Stimulated activated CD8-positive, alpha-beta memory T cell treated with anti-CD3 and anti-CD28 coated beads, Interleukin-15, amount 100 ng/mL, for 4 hours (primary cell): ENCODE measurements around the gene WNK4.

Experiments
- DNase-seq, 2 donors: peaks; one replicate each; pipeline ENCODE4 v3.0.0-alpha.2; 2020; ENCODE audit warnings: low read depth in 2 of 2

Gene WNK4

DNA sequence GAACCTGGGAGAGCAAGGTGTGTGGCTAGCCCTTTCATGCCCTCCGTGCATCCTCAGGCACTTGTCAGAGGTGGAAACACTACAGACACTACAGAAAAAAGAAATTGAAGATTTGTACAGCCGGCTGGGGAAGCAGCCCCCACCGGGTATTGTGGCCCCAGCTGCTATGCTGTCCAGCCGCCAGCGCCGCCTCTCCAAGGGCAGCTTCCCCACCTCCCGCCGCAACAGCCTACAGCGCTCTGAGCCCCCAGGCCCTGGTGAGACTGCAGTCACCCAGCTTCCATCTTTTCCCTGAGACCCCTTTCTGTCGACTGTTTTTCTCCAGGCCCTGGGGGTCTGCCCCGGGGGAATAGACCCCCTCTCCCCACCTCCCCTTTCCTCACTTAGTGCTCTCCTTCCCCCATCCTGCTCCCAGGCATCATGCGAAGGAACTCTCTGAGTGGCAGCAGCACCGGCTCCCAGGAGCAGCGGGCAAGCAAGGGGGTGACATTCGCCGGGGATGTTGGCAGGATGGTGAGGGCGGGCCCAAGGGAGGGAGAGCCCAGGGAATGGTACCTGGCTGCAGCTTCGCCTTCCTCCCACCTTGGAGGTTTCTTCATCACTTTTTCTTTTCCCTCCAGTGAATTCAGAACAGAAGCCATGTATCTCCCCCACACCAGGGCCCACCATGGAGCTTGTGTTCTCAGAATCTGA is 15.8 kb downstream of the WNK4 start:
- DNase-seq, result no peak

DNA sequence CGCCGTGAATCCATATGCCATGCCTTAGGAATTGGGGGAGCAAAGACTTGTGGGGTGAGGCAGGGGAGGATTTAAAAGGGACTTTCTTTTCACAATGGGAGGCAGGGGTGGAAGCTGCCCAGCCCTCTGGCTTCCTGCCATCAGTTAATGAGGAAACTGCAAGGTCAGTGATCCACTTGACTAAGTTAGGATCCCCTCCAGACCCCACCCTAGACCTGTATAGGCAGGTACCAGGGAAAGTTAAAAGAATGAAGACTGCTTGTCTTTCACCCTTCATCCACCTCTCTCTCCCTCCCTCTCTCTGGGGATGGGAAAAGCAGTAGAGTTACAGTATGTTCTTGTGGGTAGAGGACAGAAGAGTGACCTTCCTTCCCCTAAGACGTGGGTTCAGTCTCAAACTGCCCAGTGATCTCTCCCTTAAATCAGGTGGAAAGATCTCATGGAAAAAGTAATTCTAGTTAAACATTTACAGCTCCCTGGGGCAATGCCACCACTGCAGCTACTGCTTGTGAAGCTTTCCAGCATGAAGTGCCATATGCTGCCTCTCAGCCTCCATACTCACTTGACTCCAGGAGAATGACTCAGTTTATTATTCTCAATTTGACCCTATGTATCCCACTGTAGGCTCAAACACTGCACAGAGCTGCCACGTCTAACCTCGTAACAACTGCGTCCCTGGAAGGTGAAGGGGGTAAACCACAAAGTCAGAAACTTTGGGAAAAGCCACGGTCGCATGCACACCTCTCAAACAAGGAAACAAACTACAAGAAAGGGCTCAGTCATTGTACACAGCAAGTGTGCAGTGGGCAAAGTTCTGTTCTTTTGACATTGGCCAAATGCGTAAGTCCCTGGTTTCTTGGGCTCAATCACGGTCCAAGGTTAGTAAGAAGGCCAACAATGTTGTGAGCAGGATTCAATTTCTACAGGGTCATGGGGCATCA is 16.9 kb downstream of the WNK4 start:
- DNase-seq, result no peak

GRCh38 chr17:42798011-42798382 is 17.6 kb downstream of the WNK4 start:
- no peak for DNase-seq

GRCh38 chr17:42798383-42799380 is 18.3 kb downstream of the WNK4 start, which contains the start of the genes CNTD1 and COA3:
CNTD1 (plus strand) TSS chr17:42798861; CDS start chr17:42799068, 207 bp downstream.
COA3 (minus strand) TSS chr17:42798704; CDS start chr17:42798681, 23 bp downstream.
- peak; percentile 50 to 52 for DNase-seq

DNA sequence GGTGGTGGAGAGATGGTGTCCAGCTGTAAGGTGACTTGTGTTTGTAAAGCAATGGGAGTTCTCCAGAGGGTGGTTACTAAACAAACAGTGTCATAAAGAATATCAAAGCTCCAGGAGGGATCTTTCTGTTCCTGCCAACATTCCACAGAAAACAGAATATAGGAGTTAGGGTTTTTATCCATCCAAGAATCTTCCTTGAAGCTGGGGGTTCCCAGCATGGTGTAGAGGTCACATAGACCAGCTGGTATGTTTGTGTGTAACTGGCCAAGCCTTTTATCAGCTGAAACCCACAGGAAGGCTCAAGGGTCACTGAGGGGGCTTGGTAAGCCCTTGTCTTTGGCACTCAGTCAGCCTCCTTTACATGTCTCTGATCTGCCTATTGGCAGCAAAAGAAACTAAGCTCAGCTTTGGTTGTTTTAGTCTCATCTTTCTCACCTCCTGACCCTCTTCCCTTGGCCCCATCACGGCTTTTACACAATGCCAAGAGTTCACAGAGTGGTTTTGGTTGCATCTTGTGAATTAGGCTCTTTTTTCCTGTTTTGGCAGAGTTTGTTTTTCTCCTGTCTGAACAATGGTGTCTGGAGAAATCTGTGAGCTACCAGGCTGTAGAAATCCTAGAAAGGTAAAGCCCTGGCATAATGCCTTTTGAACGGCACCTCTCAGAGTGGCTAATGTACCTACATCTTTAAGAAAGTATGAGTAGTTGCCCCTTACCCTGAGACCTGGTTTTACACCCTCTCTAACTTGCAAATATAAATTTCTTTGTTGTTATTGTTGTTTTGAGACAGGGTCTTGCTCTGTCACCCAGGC is 22.9 kb downstream of the WNK4 start:
- DNase-seq, result no peak

DNA sequence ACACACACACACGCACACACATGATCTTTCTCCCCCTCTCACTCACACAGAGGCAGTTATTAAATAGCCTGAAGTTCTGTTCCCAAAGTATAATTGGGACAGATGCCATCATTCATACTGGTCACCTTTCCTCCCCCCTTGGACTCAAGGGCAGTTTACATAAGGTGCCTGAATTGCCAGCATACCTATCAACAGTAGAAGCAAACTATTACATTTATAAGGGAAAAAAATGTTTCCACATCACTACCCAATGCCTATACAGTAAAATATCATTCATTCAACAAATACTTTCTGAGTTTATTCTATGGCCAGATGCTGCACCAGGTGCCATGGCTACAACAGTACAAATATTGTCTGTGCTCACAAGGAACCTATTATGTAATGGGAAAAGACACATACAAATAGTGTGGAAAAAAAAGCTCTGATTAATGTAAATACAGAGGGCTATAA is 24.5 kb downstream of the WNK4 start:
- DNase-seq, result no peak

DNA sequence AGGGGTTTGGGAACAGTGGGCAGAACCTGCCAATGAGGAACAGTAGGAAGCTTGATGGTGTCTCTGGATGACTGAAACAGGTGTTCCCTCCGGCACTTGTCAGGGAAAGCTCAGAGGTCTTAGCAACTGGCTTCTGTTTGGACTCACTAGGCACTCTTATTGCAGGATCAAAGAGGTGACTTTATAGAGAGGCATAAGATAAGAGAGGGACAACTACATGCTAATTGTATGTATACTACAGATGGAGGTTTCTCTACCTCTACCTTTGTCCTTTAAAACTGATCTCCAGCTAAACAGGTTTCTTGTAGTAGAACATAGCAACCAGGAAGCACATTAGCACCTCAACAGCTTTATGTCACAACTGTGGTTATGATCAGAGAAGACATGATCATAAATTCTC is 25.8 kb downstream of the WNK4 start:
- DNase-seq, result no peak

GRCh38 chr17:42809250-42809649 is 28.8 kb downstream of the WNK4 start:
- no peak for DNase-seq

- no peak for DNase-seq
Measured at GRCh38 chr17:42814633-42815399, 34.4 kb downstream of the WNK4 start.

DNA sequence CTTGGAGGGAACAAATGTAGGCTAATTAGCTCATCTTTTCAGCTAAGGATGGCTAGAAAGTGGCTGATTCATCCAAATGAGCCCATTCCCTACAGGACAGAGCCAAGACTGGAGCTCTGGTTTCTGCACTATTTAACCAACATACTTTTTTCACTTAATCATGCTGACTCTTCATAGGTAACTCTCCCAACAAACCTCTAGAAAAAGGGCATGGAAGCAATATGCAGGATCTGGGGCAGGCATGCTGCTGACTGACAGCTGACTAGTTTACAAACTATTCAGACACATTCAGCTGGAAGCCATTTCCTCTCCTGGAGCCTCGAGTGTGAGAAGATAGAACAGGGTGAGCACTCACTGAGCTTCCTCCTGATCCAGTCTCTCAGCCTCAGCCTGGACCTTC is 37.5 kb downstream of the WNK4 start:
- DNase-seq, result no peak

DNA sequence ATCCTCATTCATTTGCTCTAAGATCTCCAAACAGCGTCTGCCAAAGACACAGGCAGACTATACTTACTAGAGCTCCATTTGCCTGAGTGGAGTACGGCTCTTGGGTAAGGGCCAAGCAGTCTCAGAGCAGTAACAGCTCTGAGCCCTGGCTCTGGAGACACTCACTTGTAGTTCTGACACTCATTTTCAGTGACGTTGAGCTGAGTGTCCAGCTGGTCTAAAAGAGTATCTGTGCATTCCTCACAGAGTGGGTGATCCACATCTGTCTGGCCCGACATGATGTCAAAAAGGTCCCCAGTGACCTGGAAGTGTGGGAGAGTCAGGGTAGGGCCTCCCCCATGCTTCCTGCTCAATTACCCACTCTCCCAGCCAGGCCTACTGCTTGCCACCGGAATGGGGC is 38.0 kb downstream of the WNK4 start:
- DNase-seq, result no peak

GRCh38 chr17:42819939-42820535 is 39.6 kb downstream of the WNK4 start:
- DNase-seq, result peak; percentile 17 to 42

GRCh38 chr17:42821176-42821575 is 40.8 kb downstream of the WNK4 start:
- DNase-seq, result no peak

- DNase-seq, result no peak
Measured at GRCh38 chr17:42827472-42827871, 47.1 kb downstream of the WNK4 start.

- DNase-seq, result no peak
Measured at GRCh38 chr17:42830971-42831370, 50.6 kb downstream of the WNK4 start.

- DNase-seq, result no peak
Measured at GRCh38 chr17:42832213-42832933, 52.0 kb downstream of the WNK4 start.

DNA sequence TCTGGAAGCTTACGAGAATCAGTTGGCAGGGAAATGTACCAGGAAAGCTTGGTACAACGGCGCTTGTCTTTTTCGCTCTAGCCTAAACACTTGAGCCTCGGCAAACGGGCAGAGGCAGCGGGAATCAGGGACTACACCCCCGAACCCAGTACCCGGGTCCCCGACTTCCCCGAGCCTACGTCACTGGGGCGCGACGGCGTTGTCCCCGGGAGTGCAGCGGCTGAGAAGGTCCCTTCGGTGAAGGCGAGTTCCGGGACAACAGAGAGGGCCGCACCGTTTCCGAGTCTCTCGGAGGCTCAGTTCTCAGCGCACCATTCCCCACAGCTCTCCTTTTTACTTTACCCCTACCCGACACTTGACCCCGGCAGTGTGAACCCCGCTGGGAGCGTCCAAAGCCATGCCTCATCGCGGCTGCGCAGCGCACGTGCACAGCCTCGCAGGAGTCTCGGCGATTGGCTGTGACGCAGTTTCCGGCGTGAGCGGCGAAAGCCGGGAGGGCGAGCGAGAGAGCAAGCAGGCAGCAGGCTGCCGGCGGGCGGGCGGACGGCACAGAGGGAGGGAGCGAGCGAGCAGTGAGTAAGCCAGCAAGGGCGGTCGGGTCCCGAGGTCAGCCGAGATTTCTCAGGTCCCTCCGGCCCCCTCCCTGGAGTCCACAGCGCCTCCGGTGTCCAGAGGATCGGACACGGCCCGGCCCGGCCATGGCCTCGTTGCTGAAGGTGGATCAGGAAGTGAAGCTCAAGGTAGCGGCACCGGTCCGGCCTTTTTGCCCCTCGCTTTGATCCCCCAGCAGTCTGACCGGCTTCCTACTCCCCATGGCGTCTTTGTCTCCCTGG is 52.7 kb downstream of the WNK4 start, which contains the start of gene PSME3:
TSS of gene PSME3 (plus strand) at position 464 of the 833 bp plus-strand sequence. CDS start at position 699, 235 bp downstream.
- peak; percentile 83 to 84 for DNase-seq
